ENCODE measurements around the gene TPI1. TPM values are rescaled to one million over a fixed set of nuclear protein-coding genes. Genes with fewer than 3 reads are reported as not detected.
"Not testable (repeated sequence)": the region's sequence is repeated elsewhere in the genome, so short reads cannot be mapped to it uniquely, and the experiment has no call there.

TPI1 gene
- total RNA-seq, 4 donors from 2014 or later: 363 to 700 (median 468) TPM

DNA sequence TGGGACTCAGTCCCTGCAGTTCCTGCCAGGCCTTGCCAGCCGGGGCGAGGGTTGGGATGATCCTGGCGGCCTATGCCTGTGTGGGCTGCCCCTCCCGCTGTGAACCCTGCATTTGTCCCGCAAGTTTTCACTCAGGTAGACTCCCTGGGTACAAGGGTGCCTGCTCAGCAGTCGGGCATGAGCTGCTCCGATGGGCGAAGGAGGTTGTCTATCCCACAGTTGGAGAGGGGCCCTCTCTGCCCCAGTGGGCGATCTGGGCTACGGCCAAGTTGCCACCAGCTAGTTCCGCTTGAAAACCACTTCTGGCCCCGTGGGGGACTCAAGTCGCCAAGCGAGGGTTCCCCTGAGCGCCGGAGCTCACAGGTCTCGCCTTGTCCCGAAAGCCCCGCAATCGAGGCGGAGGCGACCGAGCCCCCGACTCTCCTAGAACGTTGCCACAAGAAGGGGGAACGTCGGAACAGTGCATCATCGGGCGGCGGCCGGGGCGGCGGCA, 365 bp upstream of the TPI1 start:
- H3K9me3 ChIP-seq: no peaks in the 10 kb centered on the region
- TF ChIP-seq CTCF (IDR thresholded peaks at IDR 0.05) (peak in 1 of 6 experiments; percentile 15), POLR2A (IDR thresholded peaks at IDR 0.05) (no peak)
- DNase-seq: no peak
- peak overlapping the region in 2 of 3 donors; percentile 46 to 100 for H3K4me3 ChIP-seq (replicated peaks in 1 of 3)
- intact Hi-C loops (cut with DNase I): no loop called here
- H3K36me3 ChIP-seq: peaks cover 39 to 41% of the 10 kb centered on the region in 2 donors
- 0 to 3% methylated on average over 10 to 14 of the region's 33 CpGs for WGBS, 2 donors
- peaks cover 24 to 34% of the 10 kb centered on the region in 2 donors for H3K4me1 ChIP-seq
- peak overlapping the region; percentile 84 to 98 (median 92) for H3K27ac ChIP-seq
- H3K27me3 ChIP-seq: no peaks in the 10 kb centered on the region

DNA sequence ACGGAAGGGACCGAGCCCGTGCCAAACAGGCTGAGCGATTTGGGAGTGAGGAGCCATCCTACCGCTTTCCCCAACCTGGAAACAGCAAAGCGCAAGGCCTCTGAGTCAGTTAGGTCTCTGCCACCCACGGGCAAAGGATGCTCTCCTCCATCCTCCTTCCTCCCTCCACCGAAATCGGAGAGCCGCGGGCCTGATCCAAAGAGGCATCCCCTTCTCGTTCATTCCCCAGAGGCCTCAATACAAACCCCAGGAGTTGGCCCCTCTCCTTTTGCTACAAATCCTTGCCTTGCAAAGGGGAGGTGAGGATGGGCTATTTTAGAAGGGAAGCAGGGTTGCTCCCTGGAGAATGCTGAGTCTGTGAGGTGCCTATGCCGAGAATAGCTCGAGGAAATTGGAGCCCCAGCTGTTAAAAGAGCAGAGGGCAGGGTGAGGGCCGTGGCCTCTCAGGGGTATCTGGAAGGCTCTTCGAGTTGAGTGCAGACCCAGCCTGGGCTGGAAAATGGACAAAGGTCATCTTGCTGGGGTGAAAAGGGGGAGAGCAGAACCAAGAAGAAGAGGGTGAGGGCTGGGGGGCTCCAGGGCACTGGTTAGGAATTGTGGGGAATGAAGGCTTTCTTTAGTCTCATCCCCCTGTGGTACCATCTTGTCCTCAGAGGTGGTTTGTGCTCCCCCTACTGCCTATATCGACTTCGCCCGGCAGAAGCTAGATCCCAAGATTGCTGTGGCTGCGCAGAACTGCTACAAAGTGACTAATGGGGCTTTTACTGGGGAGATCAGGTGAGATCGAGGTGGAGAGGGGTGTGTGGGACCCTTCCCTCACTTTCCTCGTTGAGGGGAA, 1.1 kb downstream of the TPI1 start:
- peak overlapping the region; percentile 61 to 100 (median 99) for H3K4me3 ChIP-seq (replicated peaks in 1 of 3)
- H3K27ac ChIP-seq: peak overlapping the region; percentile 9 to 98 (median 84)
- TF ChIP-seq POLR2A (IDR thresholded peaks at IDR 0.05): no peak
- no peaks in the 10 kb centered on the region for H3K9me3 ChIP-seq
- peaks cover 26 to 37% of the 10 kb centered on the region in 2 donors for H3K4me1 ChIP-seq
- 10 to 16% methylated on average over 17 to 18 of the region's 22 CpGs for WGBS, 2 donors
- intact Hi-C loops (cut with DNase I): loop anchor here (2.0 kb wide), 1 partner anchor 70 kb away; no protein-coding TSS in a partner anchor
- H3K36me3 ChIP-seq: peaks cover 25 to 29% of the 10 kb centered on the region in 2 donors
- no peaks in the 10 kb centered on the region for H3K27me3 ChIP-seq
- DNase-seq: no peak

- H3K27me3 ChIP-seq: no peaks in the 10 kb centered on the region
- peak overlapping the region in 2 of 3 donors; percentile 84 to 98 for H3K27ac ChIP-seq
- intact Hi-C loops (cut with DNase I): loop anchor here (2.0 to 5.0 kb wide), 3 partner anchors 43 to 98 kb away; partner anchors contain the start of gene ENO2
- no peak overlapping the region for H3K4me3 ChIP-seq (replicated peaks in 1 of 3)
- H3K9me3 ChIP-seq: no peaks in the 10 kb centered on the region
- peak; percentile 81 to 85 for DNase-seq
- WGBS, 2 donors: 35 to 36% methylated on average over 12 of the region's 12 CpGs
- peaks cover 26 to 42% of the 10 kb centered on the region in 2 donors for H3K4me1 ChIP-seq
- peaks cover 18 to 20% of the 10 kb centered on the region in 2 donors for H3K36me3 ChIP-seq
- no peak for TF ChIP-seq POLR2A (IDR thresholded peaks at IDR 0.05)
- TF ChIP-seq CTCF (IDR thresholded peaks at IDR 0.05): peak; percentile 78 to 98 (median 88)
Measured at GRCh38 chr12:6869049-6870021, 2.0 kb downstream of the TPI1 start.

- DNase-seq; H3K27me3 ChIP-seq; H3K27ac ChIP-seq; H3K9me3 ChIP-seq; H3K4me3 ChIP-seq (replicated peaks in 1 of 3): not testable (repeated sequence)
- H3K4me1 ChIP-seq: peaks cover 26 to 42% of the 10 kb centered on the region in 2 donors
- intact Hi-C loops (cut with DNase I): loop anchor here (5.0 kb wide), 2 partner anchors 42 to 97 kb away; partner anchors contain the start of gene ENO2
- H3K36me3 ChIP-seq: peaks cover 12 to 15% of the 10 kb centered on the region in 2 donors
- WGBS, 2 donors: 77 to 80% methylated on average over 4 of the region's 4 CpGs
Measured at GRCh38 chr12:6870304-6870703, 3.0 kb downstream of the TPI1 start.

- Histone ChIP-seq H3K36me3 (peaks cover 12 to 14% of the 10 kb centered on the region in 2 donors), H3K4me1 (peaks cover 26 to 42% of the 10 kb centered on the region in 2 donors), H3K27me3 (no peaks in the 10 kb centered on the region), H3K4me3 (replicated peaks in 1 of 3) (peak overlapping the region in 1 of 3 donors; percentile 66), H3K9me3 (no peaks in the 10 kb centered on the region), H3K27ac (peak overlapping the region in 1 of 3 donors; percentile 53)
- no peak for TF ChIP-seq CTCF (IDR thresholded peaks at IDR 0.05)
- no peak for TF ChIP-seq POLR2A (IDR thresholded peaks at IDR 0.05)
- intact Hi-C loops (cut with DNase I): loop anchor here (5.0 kb wide), 2 partner anchors 41 to 96 kb away; partner anchors contain the start of gene ENO2
- WGBS, 2 donors: 76 to 79% methylated on average over 7 to 12 of the region's 12 CpGs
- DNase-seq: no peak
Measured at GRCh38 chr12:6871052-6871957, 4.0 kb downstream of the TPI1 start.

All from thyroid gland (tissue), 4 donors.